Measurements from ENCODE around the gene CYBB.
"Not testable (repeated sequence)": the region's sequence is repeated elsewhere in the genome, so short reads cannot be mapped to it uniquely, and the experiment has no call there.

Gene CYBB

DNA sequence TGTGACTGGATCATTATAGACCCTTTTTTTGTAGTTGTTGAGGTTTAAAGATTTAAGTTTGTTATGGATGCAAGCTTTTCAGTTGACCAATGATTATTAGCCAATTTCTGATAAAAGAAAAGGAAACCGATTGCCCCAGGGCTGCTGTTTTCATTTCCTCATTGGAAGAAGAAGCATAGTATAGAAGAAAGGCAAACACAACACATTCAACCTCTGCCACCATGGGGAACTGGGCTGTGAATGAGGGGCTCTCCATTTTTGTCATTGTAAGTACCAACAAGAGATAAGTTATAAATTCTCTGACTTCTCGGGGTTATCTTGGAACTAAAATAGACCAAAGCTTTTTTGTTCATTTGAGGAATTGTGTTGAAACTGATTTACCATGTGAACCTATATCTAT is at the start of gene CYBB:
TSS of gene CYBB (plus strand) at position 203 of the 400 bp plus-strand sequence. CDS start at position 222, 19 bp downstream.
- no peak for FAIRE-seq

GRCh38 chrX:37745354-37745753 is 34.5 kb upstream of the CYBB start:
- FAIRE-seq, result peak; percentile 13

- FAIRE-seq, result no peak
These were observed 34.0 kb upstream of the CYBB start for GRCh38 chrX:37745835-37746217.

GRCh38 chrX:37746218-37746941 is 33.5 kb upstream of the CYBB start:
- FAIRE-seq, result no peak

GRCh38 chrX:37746951-37747350 is 32.9 kb upstream of the CYBB start:
- no peak for FAIRE-seq

GRCh38 chrX:37752281-37752680 is 27.6 kb upstream of the CYBB start:
- FAIRE-seq, result no peak

DNA sequence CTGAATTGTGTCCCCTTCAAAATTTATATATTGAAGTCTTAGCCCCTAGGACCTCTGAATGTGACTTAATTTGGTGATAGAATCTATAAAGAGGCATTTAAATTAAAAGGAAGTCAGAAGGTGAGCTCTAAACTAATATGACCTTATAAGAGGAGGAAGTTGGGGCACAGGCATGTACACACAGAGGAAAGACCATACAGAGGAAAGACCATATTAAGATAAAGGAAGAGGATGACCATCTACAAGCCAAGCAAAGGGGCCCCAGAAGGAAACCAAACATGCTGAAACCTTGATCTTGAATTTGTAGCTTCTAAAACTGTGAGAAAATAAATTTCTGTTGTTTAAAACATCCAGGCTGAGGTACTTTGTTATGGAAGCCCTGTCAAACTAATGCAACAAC is 26.9 kb upstream of the CYBB start:
- no peak for FAIRE-seq

DNA sequence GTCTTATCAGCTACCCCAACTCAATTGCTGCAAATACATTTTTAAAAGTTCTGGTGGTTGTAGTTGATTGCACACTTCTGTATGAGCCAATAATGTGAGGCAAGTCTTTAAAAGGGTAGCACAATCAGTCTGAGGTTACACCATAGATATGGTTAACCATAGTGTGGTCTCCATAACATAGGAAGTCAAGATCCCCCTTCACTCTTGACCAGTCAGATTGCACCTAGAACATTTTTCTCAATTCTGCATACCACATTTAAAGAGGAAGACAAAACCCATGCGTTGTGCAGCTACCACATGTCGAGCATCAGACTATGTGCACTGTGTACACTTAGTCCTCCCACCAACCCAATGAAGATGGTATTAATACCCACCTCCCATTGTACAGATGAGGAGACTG is 26.5 kb upstream of the CYBB start:
- FAIRE-seq, result no peak

GRCh38 chrX:37754516-37754915 is 25.3 kb upstream of the CYBB start:
- FAIRE-seq, result no peak

DNA sequence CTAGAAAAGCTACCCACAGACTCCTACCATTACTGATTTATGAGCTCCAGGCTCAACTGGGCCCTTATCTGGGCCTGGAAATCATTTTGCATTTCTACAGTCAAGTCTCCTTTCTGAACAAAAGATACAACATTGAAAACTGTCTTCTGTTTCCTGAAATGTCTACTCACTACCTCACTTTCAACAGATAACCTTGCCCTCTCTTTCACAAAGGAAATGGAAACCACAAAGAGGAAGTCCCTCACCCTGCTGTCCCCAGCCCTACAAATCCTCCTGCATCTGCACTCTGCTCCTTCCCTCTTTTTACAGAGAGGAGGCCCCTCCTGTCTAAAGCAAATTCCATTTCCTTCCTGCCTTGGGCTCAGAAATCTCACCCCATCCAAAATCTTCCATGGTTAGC is 24.8 kb upstream of the CYBB start:
- no peak for FAIRE-seq

DNA sequence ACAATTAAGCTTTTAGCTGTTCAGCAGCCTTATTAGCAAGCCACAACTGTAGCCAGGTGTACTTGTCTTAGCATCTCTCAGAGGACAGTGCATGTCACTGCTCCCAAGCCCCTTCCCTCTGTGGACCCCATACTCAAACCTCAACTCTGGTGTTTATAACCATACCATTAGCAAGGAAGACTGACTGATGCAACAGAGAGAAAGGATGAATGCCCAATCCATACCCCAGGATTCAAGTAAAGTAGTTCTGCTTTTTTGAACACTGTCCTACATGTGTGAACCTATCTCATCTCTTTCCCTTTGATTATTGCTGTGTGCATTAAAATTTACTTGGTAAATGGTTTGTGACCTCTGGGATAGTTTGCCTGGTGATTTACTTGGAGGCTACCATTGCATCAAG is 22.8 kb upstream of the CYBB start:
- no peak for FAIRE-seq

GRCh38 chrX:37759351-37759750 is 20.5 kb upstream of the CYBB start:
- FAIRE-seq, result no peak

GRCh38 chrX:37759878-37760418 is 19.9 kb upstream of the CYBB start:
- no peak for FAIRE-seq

DNA sequence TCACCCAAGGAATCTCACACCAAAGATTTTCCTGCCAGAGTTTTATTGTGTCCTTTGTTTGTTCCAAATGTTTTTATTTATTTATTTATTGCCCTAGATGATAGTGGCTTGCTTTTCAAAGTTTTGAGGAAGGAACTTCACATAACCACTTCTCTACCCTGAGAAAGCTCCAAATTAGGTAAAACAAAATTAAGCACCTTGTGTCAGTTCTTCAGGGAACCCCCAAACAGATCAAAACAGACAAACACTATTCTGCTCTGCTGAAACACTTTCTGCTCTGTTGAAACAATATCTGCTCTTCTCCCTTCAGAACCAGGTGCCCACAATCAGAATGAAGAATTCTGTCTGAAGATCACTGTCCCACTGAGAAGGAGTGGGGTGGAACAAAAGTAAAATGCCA is 16.5 kb upstream of the CYBB start:
- no peak for FAIRE-seq

GRCh38 chrX:37765507-37765906 is 14.4 kb upstream of the CYBB start:
- FAIRE-seq, result no peak

DNA sequence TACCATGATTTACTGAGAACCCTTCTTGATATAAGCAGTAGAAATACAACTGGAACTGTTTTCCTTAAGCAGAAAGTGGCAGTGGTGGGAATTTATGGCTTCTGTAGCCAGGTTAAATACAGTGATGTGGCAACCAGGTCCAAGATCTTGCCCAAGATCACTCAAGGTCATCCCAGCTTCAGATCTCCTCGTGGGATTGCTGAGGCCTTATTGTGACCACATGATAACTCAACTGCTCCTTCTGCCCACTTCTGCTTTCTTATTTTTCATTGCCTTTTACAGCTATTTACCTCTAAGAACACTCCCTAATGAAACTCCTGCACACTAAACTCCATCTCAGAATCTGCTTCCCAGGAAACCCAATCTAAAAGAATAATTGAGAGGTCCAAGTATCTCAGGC is 12.4 kb upstream of the CYBB start:
- FAIRE-seq, result no peak

DNA sequence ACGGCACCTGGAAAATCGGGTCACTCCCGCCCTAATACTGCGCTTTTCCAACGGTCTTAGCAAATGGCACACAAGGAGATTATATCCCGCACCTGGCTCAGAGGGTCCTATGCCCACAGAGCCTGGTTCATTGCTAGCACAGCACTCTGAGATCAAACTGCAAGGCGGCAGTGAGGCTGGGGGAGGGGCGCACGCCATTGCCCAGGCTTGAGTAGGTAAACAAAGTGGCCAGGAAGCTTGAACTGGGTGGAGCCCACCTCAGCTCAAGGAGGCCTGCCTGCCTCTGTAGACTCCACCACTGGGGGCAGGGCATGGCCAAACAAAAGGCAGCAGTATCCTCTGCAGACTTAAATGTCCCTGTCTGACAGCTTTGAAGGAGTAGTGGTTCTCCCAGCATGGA is 11.0 kb upstream of the CYBB start:
- FAIRE-seq, result not testable (repeated sequence)

- no peak for FAIRE-seq
These were observed 3.4 kb upstream of the CYBB start for GRCh38 chrX:37776283-37776986.

GRCh38 chrX:37776987-37777325 is 2.9 kb upstream of the CYBB start:
- no peak for FAIRE-seq

DNA sequence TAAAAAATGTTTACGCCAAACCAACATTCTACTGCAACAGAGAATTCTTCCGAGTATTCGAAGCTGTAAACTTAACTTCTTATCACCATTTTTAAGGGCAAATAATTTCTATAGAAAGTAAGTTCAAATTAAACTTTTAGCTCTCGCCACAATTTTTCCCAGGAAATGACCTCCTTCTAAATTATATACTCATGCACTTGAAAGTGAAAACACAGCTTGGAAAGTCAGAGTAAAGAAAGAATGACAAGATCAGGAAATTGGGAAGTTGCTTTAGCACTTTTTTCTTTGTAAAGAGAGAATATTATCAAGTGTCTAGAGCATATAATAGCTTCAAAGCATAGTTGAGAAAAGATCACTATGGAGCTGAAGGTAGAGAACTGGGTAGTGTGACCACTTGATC is 1.2 kb downstream of the CYBB start:
- no peak for FAIRE-seq

DNA sequence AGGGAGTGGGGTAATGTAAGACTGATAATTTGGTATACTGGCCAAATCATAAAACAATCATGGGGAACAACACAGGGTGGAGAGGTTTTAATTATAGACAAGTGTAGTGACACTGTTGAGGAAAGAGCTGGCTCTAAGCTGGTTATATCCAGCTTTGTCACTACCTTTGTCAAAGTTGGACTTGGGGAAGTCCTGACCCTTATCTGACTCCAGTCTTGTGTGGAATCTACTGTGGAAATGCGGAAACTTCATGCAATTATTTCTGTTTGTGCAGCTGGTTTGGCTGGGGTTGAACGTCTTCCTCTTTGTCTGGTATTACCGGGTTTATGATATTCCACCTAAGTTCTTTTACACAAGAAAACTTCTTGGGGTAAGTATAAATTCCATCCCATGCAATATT is 2.0 kb downstream of the CYBB start:
- FAIRE-seq, result no peak

- FAIRE-seq, result no peak
These were observed 2.5 kb downstream of the CYBB start for GRCh38 chrX:37782359-37782758.

DNA sequence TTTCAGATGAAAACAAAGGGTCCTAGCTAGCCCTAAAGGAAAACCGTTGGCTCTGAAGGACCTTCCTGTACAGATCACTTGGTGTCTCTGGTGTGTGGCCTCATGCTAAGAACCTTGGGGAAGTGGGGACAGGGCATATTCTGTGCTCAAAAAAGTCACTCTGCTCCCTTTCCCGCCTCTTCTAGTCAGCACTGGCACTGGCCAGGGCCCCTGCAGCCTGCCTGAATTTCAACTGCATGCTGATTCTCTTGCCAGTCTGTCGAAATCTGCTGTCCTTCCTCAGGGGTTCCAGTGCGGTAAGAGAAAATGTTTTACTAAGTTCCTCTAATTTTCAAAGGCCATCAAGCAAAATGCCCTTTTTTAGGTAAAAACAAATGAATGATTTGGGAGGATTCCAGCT is 3.4 kb downstream of the CYBB start:
- no peak for FAIRE-seq

GRCh38 chrX:37785569-37785968 is 5.7 kb downstream of the CYBB start:
- FAIRE-seq, result no peak

Measured in TTC549 (cell line).